WTC11 (cell line): ENCODE data around the gene PPP1R36. TPM values are rescaled to one million over a fixed set of nuclear protein-coding genes. Genes with fewer than 3 reads are reported as not detected.

Experiments
- ATAC-seq: fragments of 200-7000 bp; cut with Tn5 transposase; 2 replicates; pipeline ENCODE4 v1.10.0; 2021; ENCODE audit warnings: mild to moderate bottlenecking, moderate library complexity
- CTCF ChIA-PET: fragments of 300-600 bp; sonication (Branson Sonifier 250); formaldehyde crosslinking; loops from one replicate; lab custom pipeline; 2021; ENCODE audit warnings: antibody characterized with exemption; lab: Charles Lee
- POLR2A ChIA-PET: fragments of 350-600 bp; sonication (Branson Sonifier 250); formaldehyde crosslinking; loops from one replicate; lab custom pipeline; 2021; ENCODE audit warnings: antibody characterized with exemption; lab: Charles Lee
- DNase-seq: peaks from one replicate; pipeline ENCODE4 v3.0.0; 2021; ENCODE audit warnings: low spot score
- H3K27ac Mint-ChIP-seq: 2 replicates; pipeline ENCODE4 v1.8.0; 2021; ENCODE audit warnings: mixed read lengths
- H3K27me3 Mint-ChIP-seq: 2 replicates; pipeline ENCODE4 v1.8.0; 2021; ENCODE audit warnings: low read depth, mild to moderate bottlenecking, moderate library complexity, mixed read lengths
- H3K36me3 Mint-ChIP-seq: 2 replicates; pipeline ENCODE4 v1.8.0; 2021; ENCODE audit warnings: mixed read lengths
- H3K4me1 Mint-ChIP-seq: 2 replicates; pipeline ENCODE4 v1.8.0; 2022; ENCODE audit warnings: mixed read lengths
- H3K4me3 Mint-ChIP-seq: 2 replicates; pipeline ENCODE4 v1.8.0; 2021; ENCODE audit warnings: mild to moderate bottlenecking, moderate library complexity, mixed read lengths
- H3K9me3 Mint-ChIP-seq: 2 replicates; pipeline ENCODE4 v1.8.0; 2021; ENCODE audit warnings: mixed read lengths
- CBFB ChIP-seq: sonication (generic); formaldehyde crosslinking; IDR thresholded peaks from 2 replicates; pipeline ENCODE4 v1.8.1; 2022; ENCODE audit warnings: mild to moderate bottlenecking, low read depth, missing genetic modification reagents
- E2F4 ChIP-seq: sonication (generic); formaldehyde crosslinking; IDR thresholded peaks from 2 replicates; pipeline ENCODE4 v1.8.1; 2022; ENCODE audit warnings: low read depth, mild to moderate bottlenecking, moderate library complexity, missing genetic modification reagents, borderline replicate concordance
- E2F5 ChIP-seq: sonication (generic); formaldehyde crosslinking; IDR thresholded peaks from 2 replicates; pipeline ENCODE4 v1.8.1; 2022; ENCODE audit warnings: mild to moderate bottlenecking, moderate library complexity, missing genetic modification reagents
- MAX ChIP-seq: sonication (generic); formaldehyde crosslinking; IDR thresholded peaks from 2 replicates; pipeline ENCODE4 v1.8.0; 2022; ENCODE audit warnings: mild to moderate bottlenecking, missing genetic modification reagents
- MYBL2 ChIP-seq: sonication (generic); formaldehyde crosslinking; IDR thresholded peaks from 2 replicates; pipeline ENCODE4 v1.8.1; 2023; ENCODE audit warnings: mild to moderate bottlenecking, moderate library complexity, missing genetic modification reagents
- NFYB ChIP-seq: sonication (generic); formaldehyde crosslinking; conservative IDR thresholded peaks from 2 replicates; pipeline ENCODE4 v1.8.0; 2022; ENCODE audit warnings: low read depth, missing genetic modification reagents
- NR2C2 ChIP-seq: sonication (generic); formaldehyde crosslinking; IDR thresholded peaks from 2 replicates; pipeline ENCODE4 v1.8.0; 2022; ENCODE audit warnings: mild to moderate bottlenecking, missing genetic modification reagents
- RELA ChIP-seq: sonication (generic); formaldehyde crosslinking; IDR thresholded peaks from 2 replicates; pipeline ENCODE4 v1.8.1; 2022; ENCODE audit warnings: missing genetic modification reagents, mild to moderate bottlenecking, borderline replicate concordance
- STAT6 ChIP-seq: sonication (generic); formaldehyde crosslinking; conservative IDR thresholded peaks from 2 replicates; pipeline ENCODE4 v1.8.1; 2023; ENCODE audit warnings: mild to moderate bottlenecking, low read depth, missing genetic modification reagents, moderate library complexity
- TP53 ChIP-seq: sonication (generic); formaldehyde crosslinking; IDR thresholded peaks from 2 replicates; pipeline ENCODE4 v1.8.1; 2023; ENCODE audit warnings: mild to moderate bottlenecking, missing genetic modification reagents
- ZBTB21 ChIP-seq: sonication (generic); formaldehyde crosslinking; IDR thresholded peaks from 2 replicates; pipeline ENCODE4 v1.8.1; 2023; ENCODE audit warnings: mild to moderate bottlenecking, missing genetic modification reagents, borderline replicate concordance
- ZNF138 ChIP-seq: sonication (generic); formaldehyde crosslinking; conservative IDR thresholded peaks from 2 replicates; pipeline ENCODE4 v1.8.1; 2022; ENCODE audit warnings: mild to moderate bottlenecking, moderate library complexity, missing genetic modification reagents
- ZNF232 ChIP-seq: sonication (generic); formaldehyde crosslinking; IDR thresholded peaks from 2 replicates; pipeline ENCODE4 v1.8.0; 2022; ENCODE audit warnings: mild to moderate bottlenecking, missing genetic modification reagents
- ZNF317 ChIP-seq: sonication (generic); formaldehyde crosslinking; IDR thresholded peaks from 2 replicates; pipeline ENCODE4 v1.8.1; 2023; ENCODE audit warnings: low read depth, mild to moderate bottlenecking, moderate library complexity, missing genetic modification reagents, borderline replicate concordance
- total RNA-seq: library from RNA; stranded (reverse); gene quantifications from 3 replicates; pipeline ENCODE4 v1.2.3, GENCODE V29; 2021
- TF ChIP-seq, protein P1 (sequence below): sonication (generic); formaldehyde crosslinking; IDR thresholded peaks from 2 replicates; pipeline ENCODE4 v1.8.1; 2023; ENCODE audit warnings: mild to moderate bottlenecking, missing genetic modification reagents, borderline replicate concordance
- TF ChIP-seq, protein P2 (sequence below): sonication (generic); formaldehyde crosslinking; IDR thresholded peaks from 2 replicates; pipeline ENCODE4 v1.8.1; 2022; ENCODE audit warnings: missing genetic modification reagents, borderline replicate concordance
- TF ChIP-seq, protein P3 (sequence below): sonication (generic); formaldehyde crosslinking; IDR thresholded peaks from 2 replicates; pipeline ENCODE4 v1.8.0; 2023; ENCODE audit warnings: missing genetic modification reagents, mild to moderate bottlenecking, borderline replicate concordance

PPP1R36 gene
- total RNA-seq, 1 experiment from 2014 or later, result 0.70 TPM

GRCh38 chr14:64544607-64545312, 5.0 kb upstream of the PPP1R36 start:
- peaks cover 45% of the 10 kb centered on the region for H3K4me1 Mint-ChIP-seq
- peaks cover 25% of the 10 kb centered on the region for H3K36me3 Mint-ChIP-seq
- ChIA-PET POLR2A (interaction anchor here (0.7 to 0.8 kb wide), 2 partner anchors 81 to 205 kb away, joined by 3 read pairs; no protein-coding TSS in a partner anchor), CTCF (interaction anchor here (0.7 to 4.1 kb wide), 3 partner anchors 29 to 92 kb away, joined by 3 to 16 read pairs (median 3); no protein-coding TSS in a partner anchor)
- H3K4me3 Mint-ChIP-seq, result peak overlapping the region; percentile 65
- H3K9me3 Mint-ChIP-seq, result peaks cover 19% of the 10 kb centered on the region
- ATAC-seq (no peak), DNase-seq (no peak)
- no peak for TF ChIP-seq E2F4 (CRISPR knock-in tag)
- TF ChIP-seq TP53 (CRISPR knock-in tag), result no peak
- TF ChIP-seq STAT6 (CRISPR knock-in tag), result no peak
- TF ChIP-seq MAX, result no peak
- no peak for TF ChIP-seq ZNF232 (CRISPR knock-in tag)
- TF ChIP-seq, protein P1, sequence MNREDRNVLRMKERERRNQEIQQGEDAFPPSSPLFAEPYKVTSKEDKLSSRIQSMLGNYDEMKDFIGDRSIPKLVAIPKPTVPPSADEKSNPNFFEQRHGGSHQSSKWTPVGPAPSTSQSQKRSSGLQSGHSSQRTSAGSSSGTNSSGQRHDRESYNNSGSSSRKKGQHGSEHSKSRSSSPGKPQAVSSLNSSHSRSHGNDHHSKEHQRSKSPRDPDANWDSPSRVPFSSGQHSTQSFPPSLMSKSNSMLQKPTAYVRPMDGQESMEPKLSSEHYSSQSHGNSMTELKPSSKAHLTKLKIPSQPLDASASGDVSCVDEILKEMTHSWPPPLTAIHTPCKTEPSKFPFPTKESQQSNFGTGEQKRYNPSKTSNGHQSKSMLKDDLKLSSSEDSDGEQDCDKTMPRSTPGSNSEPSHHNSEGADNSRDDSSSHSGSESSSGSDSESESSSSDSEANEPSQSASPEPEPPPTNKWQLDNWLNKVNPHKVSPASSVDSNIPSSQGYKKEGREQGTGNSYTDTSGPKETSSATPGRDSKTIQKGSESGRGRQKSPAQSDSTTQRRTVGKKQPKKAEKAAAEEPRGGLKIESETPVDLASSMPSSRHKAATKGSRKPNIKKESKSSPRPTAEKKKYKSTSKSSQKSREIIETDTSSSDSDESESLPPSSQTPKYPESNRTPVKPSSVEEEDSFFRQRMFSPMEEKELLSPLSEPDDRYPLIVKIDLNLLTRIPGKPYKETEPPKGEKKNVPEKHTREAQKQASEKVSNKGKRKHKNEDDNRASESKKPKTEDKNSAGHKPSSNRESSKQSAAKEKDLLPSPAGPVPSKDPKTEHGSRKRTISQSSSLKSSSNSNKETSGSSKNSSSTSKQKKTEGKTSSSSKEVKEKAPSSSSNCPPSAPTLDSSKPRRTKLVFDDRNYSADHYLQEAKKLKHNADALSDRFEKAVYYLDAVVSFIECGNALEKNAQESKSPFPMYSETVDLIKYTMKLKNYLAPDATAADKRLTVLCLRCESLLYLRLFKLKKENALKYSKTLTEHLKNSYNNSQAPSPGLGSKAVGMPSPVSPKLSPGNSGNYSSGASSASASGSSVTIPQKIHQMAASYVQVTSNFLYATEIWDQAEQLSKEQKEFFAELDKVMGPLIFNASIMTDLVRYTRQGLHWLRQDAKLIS, result no peak
- TF ChIP-seq NFYB, result no peak
- TF ChIP-seq, protein P2, sequence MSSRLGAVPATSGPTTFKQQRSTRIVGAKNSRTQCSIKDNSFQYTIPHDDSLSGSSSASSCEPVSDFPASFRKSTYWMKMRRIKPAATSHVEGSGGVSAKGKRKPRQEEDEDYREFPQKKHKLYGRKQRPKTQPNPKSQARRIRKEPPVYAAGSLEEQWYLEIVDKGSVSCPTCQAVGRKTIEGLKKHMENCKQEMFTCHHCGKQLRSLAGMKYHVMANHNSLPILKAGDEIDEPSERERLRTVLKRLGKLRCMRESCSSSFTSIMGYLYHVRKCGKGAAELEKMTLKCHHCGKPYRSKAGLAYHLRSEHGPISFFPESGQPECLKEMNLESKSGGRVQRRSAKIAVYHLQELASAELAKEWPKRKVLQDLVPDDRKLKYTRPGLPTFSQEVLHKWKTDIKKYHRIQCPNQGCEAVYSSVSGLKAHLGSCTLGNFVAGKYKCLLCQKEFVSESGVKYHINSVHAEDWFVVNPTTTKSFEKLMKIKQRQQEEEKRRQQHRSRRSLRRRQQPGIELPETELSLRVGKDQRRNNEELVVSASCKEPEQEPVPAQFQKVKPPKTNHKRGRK, result no peak
- no peak for TF ChIP-seq NR2C2 (CRISPR knock-in tag)
- no peak for TF ChIP-seq CBFB (CRISPR knock-in tag)
- no peak for TF ChIP-seq ZNF317 (CRISPR knock-in tag)
- TF ChIP-seq RELA, result no peak
- TF ChIP-seq, protein P3, sequence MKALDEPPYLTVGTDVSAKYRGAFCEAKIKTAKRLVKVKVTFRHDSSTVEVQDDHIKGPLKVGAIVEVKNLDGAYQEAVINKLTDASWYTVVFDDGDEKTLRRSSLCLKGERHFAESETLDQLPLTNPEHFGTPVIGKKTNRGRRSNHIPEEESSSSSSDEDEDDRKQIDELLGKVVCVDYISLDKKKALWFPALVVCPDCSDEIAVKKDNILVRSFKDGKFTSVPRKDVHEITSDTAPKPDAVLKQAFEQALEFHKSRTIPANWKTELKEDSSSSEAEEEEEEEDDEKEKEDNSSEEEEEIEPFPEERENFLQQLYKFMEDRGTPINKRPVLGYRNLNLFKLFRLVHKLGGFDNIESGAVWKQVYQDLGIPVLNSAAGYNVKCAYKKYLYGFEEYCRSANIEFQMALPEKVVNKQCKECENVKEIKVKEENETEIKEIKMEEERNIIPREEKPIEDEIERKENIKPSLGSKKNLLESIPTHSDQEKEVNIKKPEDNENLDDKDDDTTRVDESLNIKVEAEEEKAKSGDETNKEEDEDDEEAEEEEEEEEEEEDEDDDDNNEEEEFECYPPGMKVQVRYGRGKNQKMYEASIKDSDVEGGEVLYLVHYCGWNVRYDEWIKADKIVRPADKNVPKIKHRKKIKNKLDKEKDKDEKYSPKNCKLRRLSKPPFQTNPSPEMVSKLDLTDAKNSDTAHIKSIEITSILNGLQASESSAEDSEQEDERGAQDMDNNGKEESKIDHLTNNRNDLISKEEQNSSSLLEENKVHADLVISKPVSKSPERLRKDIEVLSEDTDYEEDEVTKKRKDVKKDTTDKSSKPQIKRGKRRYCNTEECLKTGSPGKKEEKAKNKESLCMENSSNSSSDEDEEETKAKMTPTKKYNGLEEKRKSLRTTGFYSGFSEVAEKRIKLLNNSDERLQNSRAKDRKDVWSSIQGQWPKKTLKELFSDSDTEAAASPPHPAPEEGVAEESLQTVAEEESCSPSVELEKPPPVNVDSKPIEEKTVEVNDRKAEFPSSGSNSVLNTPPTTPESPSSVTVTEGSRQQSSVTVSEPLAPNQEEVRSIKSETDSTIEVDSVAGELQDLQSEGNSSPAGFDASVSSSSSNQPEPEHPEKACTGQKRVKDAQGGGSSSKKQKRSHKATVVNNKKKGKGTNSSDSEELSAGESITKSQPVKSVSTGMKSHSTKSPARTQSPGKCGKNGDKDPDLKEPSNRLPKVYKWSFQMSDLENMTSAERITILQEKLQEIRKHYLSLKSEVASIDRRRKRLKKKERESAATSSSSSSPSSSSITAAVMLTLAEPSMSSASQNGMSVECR (CRISPR knock-in tag), result no peak
- no peak for TF ChIP-seq ZBTB21 (CRISPR knock-in tag)
- no peak for TF ChIP-seq ZNF138
- TF ChIP-seq MYBL2, result no peak
- TF ChIP-seq E2F5, result no peak
- H3K27ac Mint-ChIP-seq, result peak overlapping the region; percentile 98
- H3K27me3 Mint-ChIP-seq, result peaks cover 31% of the 10 kb centered on the region
